AG09319 (cell line): ENCODE results near the gene GDAP2.

ENCODE experiments used
- DNase-seq: peaks from one replicate; pipeline ENCODE4 v3.0.0-alpha.2; 2010; ENCODE audit warnings: low read depth; ENCODE audit errors: extremely low read depth
- CTCF ChIP-seq: IDR thresholded peaks from 2 replicates; pipeline ENCODE4 v1.5.1; 2011; ENCODE audit warnings: low read depth, mild to moderate bottlenecking, inconsistent platforms, low read length, moderate library complexity

GDAP2 gene, protein sequence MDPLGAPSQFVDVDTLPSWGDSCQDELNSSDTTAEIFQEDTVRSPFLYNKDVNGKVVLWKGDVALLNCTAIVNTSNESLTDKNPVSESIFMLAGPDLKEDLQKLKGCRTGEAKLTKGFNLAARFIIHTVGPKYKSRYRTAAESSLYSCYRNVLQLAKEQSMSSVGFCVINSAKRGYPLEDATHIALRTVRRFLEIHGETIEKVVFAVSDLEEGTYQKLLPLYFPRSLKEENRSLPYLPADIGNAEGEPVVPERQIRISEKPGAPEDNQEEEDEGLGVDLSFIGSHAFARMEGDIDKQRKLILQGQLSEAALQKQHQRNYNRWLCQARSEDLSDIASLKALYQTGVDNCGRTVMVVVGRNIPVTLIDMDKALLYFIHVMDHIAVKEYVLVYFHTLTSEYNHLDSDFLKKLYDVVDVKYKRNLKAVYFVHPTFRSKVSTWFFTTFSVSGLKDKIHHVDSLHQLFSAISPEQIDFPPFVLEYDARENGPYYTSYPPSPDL

DNA sequence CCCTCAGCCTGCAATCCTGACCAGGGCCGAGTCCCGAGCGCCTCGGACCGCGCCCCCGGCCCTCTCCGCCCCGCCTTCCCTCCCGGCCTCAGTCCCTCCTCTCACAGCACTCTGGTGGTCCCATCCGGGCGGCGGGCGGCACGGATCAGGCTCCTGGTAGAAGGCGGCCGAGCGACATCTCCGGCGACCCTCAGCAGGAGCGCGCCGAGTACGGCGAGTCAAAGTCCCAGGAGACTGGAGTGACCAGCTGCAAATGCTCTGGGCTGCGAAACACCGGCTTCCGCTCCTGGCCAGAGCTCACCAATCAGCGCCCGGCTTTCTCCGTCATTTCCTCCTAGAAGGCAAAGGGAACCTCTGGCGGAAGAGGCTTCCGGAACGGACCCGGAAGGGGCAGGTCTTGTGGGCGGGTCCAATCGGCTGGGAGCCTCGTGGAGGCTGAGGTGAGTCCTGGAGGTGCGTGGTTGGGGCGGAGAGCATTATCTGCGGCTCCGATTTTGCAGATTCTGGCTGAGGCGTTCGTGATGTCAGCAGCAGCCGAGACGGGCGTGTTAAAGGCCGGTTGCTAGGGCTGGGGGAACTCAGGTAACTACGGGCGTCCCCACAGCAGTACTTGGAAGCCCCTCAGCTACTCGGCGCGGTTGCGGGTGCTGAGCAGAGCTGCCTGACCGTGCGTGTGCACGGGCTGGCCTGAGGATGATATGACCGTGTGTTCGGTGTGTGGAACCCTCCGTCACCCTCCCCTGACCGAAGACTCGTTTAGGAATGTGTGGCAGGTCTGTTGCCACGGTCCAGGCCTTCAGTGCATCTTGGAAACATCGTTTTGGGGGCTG, at the start of gene GDAP2, which contains the start of gene WDR3:
Gene GDAP2, minus strand, starts transcription at position 279 of the 830 bp plus-strand sequence. CDS start 9,264 bp downstream, outside the sequence.
Gene WDR3, plus strand, starts transcription at position 397 of the 830 bp plus-strand sequence. CDS start 3,581 bp downstream, outside the sequence.
- peak; percentile 85 for DNase-seq
- TF ChIP-seq CTCF, result no peak

DNA sequence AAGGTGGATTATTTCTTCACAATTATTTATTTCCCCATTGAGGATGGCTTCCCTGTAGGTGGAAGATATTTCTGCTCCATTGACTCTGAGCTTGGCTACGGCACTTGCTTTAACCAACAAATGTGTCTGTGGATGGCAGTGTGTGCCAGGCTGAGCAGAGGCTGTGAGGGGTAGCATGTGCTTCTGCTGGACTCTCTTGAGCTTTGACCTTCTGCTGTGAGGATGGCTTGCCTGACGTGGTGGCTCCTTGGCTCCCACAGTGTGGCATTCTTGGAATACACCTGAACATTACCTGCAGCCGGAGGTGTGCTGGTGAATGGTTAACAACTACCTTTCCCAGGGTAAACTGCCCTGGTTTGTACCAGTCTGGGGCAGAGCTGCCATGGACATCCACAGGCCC, 47.0 kb upstream of the GDAP2 start:
- no peak for DNase-seq
- no peak for TF ChIP-seq CTCF

DNA sequence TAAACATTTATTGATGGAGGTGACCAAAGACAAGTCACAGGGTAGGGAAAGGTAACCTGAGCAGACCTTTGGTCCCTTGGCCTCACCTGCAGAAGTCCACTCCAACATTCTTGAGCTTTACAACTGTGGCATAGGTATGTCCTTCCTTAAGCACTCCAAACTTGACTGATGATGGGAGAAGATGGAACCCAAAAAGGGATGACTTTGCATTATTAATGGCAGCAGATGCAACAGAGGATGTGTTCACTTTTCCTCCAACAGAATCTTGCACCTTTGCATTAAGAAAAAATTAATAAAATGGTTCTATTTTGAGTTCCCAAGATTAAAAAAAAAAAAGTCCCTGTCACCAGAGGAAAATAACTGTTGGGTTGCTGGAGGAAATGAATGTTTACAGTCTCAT, 42.4 kb upstream of the GDAP2 start:
- no peak for TF ChIP-seq CTCF
- DNase-seq, result no peak

- DNase-seq, result no peak
- TF ChIP-seq CTCF, result no peak
Observed at GRCh38 chr1:117970252-117970651, 40.8 kb upstream of the GDAP2 start.

DNA sequence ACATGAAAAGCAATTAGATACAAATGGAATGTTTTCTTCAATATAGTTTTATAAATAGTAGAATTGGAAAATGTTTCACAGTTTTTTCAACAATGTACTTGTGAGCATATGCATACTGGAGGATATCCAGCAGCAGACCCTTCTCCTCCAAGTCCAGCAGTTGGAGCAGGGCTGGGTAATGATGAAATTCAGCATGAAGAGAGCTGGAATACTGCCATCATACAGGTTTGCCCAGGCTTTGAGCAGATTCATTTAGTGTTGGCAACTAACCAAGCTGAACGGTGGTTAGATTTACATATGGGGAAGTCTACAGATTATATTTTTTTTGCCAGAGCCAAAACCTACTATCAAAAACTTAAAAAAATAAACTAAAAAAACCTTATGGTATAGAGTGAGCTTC, 38.5 kb upstream of the GDAP2 start:
- TF ChIP-seq CTCF, result no peak
- no peak for DNase-seq

DNA sequence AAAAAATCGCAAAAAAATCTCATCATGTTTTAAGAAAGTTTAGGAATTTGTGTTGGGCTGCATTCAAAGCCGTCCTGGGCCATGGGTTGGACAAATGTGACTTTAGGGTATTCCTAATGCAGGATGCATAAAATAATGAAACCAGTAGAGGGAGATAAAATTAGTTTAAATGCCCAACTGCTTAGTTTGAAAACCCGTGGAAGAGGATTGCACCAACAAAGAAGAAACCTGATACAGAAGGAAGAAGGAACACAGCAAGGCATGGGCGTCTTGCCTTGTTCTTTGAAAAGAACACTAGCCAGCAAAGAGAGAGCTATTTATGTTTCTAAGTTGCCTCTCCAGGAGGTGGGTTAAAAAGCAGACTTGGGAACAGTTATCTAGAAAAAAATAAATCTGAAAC, 38.1 kb upstream of the GDAP2 start:
- DNase-seq, result peak; percentile 29

More for the DNA sequence above, 38.1 kb upstream of the GDAP2 start:
- peak; percentile 25 for TF ChIP-seq CTCF
